HG03469 (cell line): Measurements from ENCODE around the gene HOXA6.

Experiments
- ATAC-seq: cut with Tn5 transposase; IDR thresholded peaks from one replicate; pipeline ENCODE4 v1.9.1; 2021; ENCODE audit warnings: mild to moderate bottlenecking, moderate library complexity, moderate number of reproducible peaks; ENCODE audit not compliant: unreplicated experiment

HOXA6 gene

DNA sequence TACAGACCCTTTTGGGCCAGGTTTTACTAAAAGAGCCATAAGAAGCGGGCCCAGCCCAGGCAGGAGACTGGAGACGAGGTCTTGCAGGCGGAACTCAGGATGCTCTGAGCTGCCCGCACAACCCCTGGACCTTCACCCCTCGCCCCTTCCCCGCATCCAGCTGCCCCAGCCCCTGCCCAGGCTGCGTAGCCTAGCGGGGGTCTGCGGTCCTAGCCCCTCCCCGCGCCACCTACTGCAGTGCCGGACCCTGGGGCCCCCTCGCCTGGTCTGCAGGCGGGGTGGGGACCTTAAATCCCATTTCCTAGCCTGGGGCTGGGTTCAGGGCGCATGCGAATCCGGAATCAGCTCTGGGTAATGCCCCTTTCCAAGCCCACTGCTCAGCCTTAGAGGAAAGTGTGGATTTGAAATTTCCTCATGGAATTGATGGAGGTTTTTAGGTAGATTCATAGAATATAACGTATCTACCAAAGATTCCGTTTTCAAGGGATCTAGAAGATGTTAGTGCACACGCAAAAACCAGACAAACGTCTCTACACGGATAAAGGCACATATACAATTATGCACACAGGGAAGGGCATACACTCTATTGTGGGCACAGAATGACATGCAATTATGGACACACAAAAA lies 5.4 kb upstream of the HOXA6 start:
- ATAC-seq: no peak

DNA sequence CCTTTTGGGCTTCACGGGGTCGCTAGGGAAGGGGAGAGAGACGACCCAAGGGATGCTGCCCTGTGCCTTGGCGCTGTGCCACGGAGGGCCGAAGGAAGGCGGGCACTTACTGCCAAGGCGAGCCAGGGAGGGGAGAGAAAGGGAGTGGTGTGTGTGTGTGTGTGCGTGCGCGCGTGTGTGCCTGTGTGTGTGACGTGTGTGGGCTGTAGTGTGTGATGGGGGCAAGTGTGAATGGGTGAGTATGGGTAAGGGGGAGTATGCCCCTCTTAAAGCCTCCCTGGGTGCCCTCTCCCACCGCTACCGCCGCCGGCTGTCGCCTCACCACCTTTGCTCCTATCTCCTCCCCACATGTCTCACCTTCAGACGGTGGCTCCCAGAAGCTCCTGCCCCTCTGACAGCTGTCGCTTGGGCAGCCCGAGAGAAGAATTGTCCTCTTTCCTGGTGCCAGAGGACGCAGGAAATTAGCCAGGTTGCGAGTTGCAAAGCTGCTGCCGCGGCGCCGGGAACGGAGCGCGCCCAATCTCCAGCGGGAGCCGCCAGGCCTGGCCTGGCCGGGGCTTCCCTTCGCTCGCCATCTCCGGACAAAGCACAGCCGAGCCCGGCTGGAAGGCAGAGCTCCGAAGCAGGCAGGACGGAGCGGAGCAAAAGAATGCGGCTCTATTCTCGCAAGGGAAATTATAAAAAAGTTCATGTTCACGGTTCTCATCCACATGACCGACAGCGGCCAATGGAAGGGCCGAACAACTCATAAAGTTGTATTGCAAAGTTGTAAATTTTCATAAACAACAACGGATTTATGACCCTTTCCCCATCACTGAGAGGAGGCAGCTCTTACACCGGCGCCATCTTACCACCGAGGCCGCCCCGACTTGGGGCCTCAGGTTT lies 4.6 kb upstream of the HOXA6 start, which contains the start of gene HOXA3:
Gene HOXA3, minus strand, starts transcription at position 653 of the 885 bp plus-strand sequence. CDS start 41,943 bp downstream, outside the sequence.
- ATAC-seq: no peak

DNA sequence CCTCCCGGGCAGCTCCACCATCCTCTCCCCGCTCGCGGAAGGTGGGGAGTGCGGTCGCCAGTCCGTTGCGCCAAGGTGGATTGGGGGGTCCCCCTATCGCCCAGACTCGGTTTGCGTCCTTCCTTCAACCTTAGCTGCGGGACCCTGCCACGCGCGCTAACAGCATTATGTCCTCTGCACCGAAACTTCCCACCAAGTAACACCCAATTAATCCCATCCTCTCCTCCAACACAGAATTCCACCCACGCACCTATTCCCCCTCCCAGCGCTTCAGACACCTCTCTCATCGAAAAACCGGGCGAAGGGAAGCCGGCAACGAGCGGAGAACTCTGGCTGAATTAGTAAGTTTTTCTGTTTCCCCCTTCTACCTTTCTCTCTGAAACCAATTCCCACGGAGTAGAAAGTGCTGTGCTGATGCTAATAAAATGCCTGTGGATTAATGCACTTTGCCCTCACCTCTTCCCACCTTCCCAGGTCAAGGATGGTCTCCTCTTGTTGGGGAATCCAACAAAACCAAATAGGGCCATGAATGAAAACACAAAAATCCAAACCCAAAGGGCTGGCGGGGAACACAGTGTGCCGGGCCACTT lies 3.9 kb upstream of the HOXA6 start:
- ATAC-seq: no peak

DNA sequence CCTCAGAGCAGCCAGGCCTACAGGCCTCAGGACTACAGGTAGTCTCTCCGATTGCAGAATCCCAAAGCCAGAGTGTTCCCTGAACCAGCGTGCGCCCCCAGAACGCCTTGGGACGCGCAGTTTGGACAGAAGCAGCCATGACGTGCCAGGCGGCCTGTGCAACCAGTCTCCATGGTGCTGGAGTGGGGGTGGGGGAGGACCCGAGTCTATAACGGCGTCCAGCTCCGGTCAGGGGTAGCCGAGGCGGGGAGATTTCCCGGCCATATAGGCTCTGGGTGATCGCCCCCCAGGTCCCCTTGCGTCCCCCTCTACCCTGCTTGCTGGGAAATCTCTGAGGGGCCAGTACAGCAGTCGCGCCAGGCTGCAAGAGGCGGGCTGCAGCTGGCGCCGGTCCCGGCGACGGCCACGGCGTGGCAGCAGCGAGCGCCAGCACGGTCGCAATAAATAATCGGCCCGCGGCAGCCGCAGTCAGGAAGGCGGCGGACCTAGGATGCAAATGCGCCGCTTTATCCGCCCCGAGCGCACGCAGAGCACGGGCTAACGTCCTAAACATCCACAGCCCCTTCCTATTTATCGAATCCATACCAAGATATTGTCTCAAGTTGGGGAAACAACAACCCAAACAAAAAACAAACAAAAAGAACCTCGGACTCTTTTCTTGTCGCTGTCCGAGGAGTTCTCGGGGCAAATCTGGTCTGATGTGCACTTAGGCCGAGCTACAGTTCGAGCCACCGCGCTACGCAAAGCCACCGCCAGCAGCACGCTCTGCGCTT lies 3.2 kb upstream of the HOXA6 start:
- ATAC-seq: peak; percentile 68

DNA sequence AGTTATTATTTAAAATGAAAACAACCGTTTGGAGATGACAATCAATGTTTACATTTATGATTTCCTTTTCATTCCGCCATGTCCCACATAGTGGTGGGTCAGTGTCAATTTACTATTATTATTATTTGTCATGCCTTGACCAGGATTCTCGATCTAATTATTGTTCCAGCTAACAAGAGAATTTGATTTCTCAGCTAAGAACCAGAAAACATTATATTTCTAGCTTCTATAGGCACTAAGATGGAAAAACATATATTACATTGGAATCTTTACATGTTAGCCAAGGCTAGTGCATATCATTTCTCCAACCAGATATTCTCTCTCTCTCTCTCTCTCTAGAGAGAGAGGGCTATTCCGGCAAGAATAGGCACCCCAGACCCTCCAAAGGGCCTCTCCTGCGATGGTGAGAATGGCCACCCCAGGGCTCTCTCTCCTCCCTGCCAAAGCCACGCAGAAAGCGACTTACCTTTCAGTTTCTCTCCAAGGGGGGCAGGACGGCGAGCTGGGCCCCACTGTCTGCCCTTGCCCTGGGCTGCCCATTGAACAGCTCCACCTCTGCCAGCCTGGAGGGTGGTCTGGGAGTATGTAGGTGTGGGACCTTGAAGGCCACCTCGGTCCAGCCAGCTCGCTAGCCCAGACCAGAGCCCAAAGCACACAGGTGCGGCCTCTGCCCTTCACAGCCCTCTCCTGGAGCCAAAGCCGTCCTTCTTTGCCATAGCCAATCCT lies 2.4 kb upstream of the HOXA6 start:
- no peak for ATAC-seq

DNA sequence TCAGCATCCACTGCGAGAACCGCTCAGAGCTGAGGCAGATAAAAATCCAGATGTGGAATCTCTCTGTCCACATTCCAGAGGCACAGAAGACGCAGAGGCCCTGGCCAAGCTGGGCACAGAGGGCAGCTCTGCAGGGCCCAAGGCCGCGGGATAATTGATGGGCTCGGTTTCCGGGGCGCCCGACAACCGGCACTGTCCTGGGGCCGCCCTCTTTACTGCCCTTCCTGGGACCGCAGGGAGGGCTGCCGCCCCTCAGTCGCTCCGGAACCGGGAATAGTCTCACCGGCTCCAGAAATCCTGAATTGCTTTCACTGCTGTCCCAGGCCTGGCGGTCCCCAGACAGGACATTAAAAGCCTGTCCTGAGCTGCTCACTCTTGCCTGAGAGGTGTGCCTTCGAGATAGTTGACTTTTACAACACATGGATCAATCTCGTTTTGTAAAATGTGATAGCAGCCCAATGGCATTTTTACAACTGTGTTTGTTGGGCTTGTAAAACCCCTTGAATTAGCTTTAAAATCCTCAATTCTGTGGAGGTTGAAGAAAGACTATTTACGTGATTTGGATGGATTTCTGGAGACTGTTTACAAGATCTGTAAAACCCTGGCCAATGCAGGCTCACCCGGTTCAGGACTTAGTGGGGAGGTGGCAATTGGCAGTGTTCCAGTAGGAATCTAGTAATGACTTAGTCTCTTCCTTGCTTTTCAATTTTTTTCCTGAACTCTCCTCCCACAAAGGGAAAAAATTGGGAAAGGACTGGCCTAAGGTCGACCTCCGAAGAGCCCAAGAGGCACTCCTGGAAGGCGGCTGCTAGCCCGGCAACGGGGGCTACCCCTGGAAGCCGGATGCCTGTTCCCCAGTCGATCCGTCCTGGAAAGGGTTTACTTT lies 1.4 kb upstream of the HOXA6 start:
- ATAC-seq: no peak

DNA sequence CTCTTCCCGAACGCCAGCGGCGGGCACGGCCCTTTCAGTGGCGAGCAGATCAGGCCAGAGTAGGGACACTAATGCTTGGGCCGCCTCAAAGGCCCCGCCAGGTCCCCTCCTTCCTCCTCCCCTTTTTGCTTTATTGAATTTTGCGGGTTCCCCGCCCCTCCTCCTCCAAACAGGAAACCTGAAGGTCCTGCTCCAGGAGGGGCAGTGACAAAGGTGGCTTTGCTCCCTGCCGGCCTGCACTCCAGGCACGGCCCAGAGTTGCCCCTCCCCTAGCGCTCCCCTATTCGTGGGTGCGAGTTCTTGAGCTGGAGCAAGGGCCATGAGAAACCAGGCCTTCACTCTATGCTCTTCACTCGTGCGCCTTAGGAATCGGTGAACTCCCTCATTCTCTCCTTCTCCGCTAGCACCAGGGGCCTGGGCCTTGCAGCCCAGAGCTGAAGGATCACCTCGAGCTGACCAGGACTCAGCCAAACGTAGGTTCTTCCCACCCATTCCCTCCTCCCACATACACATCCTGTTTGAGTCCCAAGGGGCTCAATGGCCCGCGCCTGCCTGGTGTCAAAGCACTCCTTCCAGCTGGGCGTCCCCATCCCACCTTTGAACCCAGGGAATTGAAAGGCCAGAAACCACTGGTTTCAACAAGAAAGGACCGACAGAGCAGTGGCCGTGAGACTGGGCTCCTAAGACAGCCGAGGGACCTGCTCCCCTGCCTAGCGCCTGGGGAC lies 619 bp upstream of the HOXA6 start:
- ATAC-seq: no peak

DNA sequence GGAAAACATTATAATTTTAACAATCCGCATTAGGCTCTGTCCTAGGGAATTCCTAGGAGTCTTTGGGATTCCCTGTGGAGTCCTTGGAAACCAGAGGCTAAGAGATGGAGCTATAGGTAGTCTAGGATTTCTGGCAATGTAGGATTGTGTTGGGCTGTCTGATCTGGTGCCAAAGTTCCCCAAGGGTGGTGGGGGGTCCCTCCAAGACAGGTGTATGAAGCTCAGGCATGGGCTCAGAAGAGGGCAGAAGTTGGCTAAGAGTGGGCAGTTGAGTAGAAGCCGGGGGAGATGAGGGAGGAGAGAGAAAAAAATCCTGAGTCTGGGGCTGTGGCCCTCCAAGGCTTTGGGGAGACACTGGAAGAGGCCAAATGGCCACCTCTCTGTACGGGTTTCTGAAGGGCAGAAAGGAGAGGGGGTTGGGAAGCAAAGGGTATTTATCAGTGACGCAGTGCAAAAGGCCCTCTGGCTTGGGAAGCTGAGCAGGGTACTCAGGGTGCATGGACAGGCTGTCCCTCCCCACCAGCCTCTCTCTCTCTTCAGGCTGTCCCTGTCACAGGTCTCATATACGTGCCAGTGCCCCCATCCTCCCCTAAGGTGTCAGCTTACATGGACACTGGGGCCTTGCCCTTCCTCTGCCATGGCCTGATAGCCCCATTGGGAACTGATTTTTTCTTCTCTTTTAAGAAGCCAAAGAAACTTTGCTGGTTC lies 929 bp downstream of the HOXA6 start:
- no peak for ATAC-seq

DNA sequence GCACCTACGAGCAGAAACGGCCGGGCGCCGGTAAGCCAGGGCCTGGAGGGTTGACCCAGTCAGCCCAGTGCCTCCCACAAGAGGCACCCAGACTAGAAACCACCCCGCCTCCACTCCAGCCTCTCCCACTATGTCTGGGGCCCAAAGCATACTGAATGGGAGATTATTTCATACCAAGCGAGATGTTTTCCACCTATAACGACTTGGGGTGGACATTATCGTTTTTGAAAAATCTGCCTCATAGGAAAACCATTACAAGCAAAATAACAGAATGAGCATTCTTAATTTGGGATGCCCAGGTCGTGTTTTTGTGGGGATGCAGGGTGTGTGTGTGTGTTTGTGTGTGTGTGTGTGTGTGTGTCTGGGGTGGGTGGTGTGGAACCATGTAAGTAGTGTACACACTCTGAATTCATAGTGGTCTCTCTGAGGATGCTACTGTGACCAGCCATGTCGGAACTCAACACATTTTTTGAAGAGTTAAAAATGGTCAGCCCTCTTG lies 1.6 kb downstream of the HOXA6 start:
- no peak for ATAC-seq

DNA sequence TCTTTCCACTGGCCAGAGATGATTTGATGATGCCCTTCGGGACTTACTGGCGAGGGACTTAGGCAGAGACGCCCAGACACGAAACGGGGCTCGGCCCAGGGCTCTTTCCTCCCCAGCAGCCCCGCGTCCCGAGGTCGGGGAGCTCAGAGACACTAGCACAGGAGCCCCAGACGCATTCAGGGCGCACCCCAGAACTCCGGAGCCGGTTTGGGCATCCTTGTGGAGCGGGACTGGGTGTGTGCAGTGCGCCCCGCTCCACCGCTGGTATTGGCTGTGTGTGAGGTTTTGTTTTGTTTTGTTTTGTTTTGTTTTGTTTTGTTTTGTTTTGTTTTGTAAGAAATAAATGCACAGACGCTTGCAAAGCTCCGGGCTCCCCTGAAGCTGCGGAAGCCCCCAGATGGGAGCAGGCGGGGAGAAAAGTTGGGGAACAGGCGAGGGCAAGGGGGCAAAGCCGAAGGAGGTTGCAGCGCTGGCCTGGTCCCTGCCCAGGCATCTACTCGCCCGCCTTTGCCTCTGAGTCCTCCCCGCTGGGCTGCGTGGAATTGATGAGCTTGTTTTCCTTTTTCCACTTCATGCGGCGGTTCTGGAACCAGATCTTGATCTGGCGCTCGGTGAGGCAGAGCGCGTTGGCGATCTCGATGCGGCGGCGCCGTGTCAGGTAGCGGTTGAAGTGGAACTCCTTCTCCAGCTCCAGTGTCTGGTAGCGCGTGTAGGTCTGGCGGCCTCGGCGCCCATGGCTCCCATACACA lies 2.2 kb downstream of the HOXA6 start:
- no peak for ATAC-seq

DNA sequence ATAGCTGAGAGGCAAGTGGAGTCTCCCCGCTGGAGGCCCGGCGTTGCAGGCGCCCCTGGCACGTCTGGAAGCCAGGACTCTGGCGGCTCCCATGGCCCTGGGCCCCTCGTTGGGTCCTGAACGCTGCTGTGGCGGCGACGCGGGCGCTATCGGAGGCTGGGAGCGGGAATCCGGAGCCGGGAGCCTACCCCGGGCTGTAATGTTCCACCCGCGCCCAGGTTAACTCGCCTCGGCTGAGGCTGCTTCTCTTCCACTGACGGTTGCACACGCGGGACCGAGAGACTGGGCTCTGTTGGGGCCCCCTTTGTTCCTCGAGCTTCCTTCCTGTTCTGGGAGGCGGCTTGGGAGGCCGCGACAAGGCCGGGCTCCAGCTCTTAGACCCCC lies 2.8 kb downstream of the HOXA6 start:
- no peak for ATAC-seq

DNA sequence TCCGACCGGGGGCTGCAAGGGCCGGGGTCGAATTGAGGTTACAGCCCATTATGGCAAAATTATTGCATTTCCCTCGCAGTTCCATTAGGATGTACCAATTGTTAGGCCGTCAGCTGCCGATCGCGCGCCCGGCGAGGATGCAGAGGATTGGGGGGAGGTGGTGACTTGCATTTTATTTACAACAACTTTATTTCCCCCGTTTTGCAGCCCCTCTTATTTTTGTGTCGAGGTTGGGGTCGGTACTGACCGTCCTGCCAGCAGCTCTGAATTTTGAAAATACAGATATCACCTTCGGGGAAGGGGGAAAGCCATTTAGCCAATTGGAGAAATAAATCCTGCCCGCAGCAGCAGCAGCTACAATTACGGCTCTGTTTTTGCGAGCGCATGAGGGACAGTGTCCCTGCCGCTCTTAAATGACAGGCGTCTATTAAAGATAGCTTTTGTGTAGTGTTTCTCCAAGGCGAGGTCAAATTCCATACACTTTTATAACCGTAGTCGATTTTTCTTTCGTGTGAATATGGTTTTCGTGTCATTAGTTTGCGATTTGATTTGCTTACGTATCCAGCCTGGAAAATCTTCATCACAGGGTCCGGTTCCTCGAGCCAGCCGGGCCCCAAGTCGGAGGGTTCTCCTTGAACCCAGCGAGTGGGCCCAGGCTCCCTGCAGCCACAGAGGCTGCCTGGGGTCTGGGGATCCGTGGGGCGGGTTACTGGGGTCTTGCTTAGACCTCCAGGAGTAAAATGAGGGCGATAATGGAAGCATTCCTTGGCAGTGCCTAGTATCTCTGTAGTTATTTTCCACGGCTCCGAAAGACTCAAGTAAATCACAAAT lies 3.4 kb downstream of the HOXA6 start:
- no peak for ATAC-seq

DNA sequence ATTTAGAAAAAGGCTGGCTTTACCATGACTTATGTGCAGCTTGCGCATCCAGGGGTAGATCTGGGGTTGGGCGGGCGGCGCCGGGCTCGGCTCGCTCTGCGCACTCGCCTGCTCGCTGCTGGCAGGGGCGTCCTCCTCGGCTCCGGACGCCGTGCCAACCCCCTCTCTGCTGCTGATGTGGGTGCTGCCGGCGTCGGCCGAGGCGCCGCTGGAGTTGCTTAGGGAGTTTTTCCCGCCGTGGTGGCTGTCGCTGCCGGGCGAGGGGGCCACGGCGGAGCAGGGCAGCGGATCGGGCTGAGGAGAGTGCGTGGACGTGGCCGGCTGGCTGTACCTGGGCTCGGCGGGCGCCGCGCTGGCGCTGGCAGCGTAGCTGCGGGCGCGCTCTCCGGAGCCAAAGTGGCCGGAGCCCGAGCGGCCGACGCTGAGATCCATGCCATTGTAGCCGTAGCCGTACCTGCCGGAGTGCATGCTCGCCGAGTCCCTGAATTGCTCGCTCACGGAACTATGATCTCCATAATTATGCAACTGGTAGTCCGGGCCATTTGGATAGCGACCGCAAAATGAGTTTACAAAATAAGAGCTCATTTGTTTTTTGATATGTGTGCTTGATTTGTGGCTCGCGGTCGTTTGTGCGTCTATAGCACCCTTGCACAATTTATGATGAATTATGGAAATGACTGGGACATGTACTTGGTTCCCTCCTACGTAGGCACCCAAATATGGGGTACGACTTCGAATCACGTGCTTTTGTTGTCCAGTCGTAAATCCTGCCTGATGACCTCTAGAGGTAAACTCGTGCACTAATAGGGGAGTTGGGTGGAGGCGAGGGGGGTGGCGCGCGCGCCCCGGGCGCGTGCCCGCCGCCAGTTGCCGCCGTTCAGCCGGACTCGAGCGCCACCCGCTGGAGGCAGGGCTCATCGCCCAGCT lies 4.3 kb downstream of the HOXA6 start, which contains the start of gene HOXA5:
Gene HOXA5, minus strand, starts transcription at position 659 of the 927 bp plus-strand sequence. Its CDS starts 74 bp downstream, at position 585.
- ATAC-seq: no peak

DNA sequence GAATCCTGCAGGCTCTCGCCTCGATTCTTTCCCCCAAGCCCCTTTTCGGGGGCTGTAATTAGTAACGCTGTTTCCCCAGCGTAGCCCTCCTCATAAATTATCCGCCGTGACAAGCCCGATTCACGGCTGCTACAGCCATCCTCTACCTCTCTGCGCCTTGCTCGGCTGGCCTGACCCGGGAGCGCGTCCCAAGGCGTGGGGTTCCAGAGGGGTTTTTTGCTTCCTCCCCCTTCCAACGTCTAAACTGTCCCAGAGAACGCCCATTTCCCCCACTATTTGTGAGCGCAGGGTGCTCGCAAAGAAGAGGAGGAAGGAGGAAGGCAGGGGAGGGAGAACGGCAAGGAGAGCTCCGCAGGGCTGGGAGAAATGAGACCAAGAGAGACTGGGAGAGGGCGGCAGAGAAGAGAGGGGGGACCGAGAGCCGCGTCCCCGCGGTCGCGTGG lies 5.0 kb downstream of the HOXA6 start:
- no peak for ATAC-seq

DNA sequence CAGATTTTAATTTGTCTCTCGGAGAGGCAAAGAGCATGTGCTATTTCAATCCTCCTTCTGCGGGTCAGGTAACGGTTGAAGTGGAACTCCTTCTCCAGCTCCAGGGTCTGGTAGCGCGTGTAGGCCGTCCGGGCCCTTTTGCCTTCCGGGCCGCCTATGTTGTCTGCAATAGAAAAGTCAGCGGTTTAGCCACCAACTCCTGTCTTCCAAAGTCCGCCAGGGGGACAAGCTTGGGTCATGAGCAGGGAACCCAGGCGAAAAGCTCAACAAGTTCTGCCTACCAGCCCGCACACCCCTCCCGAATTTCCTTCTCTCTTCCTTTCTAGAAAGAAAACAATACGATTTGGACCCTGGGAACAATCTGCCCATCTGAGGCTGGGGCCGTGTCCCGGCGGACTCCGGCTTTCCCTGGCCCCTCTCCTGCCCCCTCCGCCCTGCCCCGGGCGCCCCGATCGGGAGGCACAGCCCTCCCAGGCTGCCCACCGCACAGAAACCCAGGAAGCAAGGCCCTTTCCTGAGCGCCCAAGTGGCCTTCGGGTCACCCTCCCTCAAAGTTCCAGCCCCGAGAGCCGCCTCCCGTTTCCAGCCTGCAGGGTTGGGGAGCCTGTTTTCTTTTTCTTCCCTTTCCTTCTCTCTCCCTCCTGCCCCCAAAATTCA lies 5.5 kb downstream of the HOXA6 start:
- no peak for ATAC-seq
